ENCODE results near the gene ZNF324.

The ZNF324 gene

GRCh38 chr19:58515259-58515658 lies 48.4 kb downstream of the ZNF324 start:
- no peak for TF ChIP-seq FOXM1 (IDR thresholded peaks at IDR 0.05; ENCODE audit: borderline replicate concordance, low read depth)
- TF ChIP-seq TCF12 (IDR thresholded peaks at IDR 0.05; ENCODE audit: low read depth), result no peak
- no peak for TF ChIP-seq CEBPB (IDR thresholded peaks at IDR 0.05)
- TF ChIP-seq EP300 (IDR thresholded peaks at IDR 0.05; ENCODE audit: borderline replicate concordance), result no peak
- TF ChIP-seq TEAD4 (IDR thresholded peaks at IDR 0.05), result no peak
- no peak for TF ChIP-seq REST (IDR thresholded peaks at IDR 0.05; ENCODE audit: low read depth)
- TF ChIP-seq EGR1 (IDR thresholded peaks at IDR 0.05), result no peak
- TF ChIP-seq RAD21 (IDR thresholded peaks at IDR 0.05; ENCODE audit: low read depth), result no peak
- no peak for TF ChIP-seq NFIC (IDR thresholded peaks at IDR 0.05)
- no peak for TF ChIP-seq YY1 (IDR thresholded peaks at IDR 0.05; ENCODE audit: low read depth)
- no peak for TF ChIP-seq MAX (IDR thresholded peaks at IDR 0.05)
- TF ChIP-seq USF1 (IDR thresholded peaks at IDR 0.05), result no peak
- no peak for TF ChIP-seq TAF1 (IDR thresholded peaks at IDR 0.05; ENCODE audit: low read depth)

- TF ChIP-seq USF1 (IDR thresholded peaks at IDR 0.05) (no peak), MAX (IDR thresholded peaks at IDR 0.05) (no peak), TAF1 (IDR thresholded peaks at IDR 0.05; ENCODE audit: low read depth) (no peak), EP300 (IDR thresholded peaks at IDR 0.05; ENCODE audit: borderline replicate concordance) (no peak), NFIC (IDR thresholded peaks at IDR 0.05) (no peak), EGR1 (IDR thresholded peaks at IDR 0.05) (no peak), YY1 (IDR thresholded peaks at IDR 0.05; ENCODE audit: low read depth) (no peak), TEAD4 (IDR thresholded peaks at IDR 0.05) (no peak), REST (IDR thresholded peaks at IDR 0.05; ENCODE audit: low read depth) (no peak), RAD21 (IDR thresholded peaks at IDR 0.05; ENCODE audit: low read depth) (no peak), CEBPB (IDR thresholded peaks at IDR 0.05) (no peak), TCF12 (IDR thresholded peaks at IDR 0.05; ENCODE audit: low read depth) (no peak), FOXM1 (IDR thresholded peaks at IDR 0.05; ENCODE audit: borderline replicate concordance, low read depth) (no peak), ZBTB7A (IDR thresholded peaks at IDR 0.05; ENCODE audit: low read depth) (no peak), CREB1 (IDR thresholded peaks at IDR 0.05; ENCODE audit: low read depth) (no peak)
These were observed 49.5 kb downstream of the ZNF324 start for GRCh38 chr19:58516246-58516836.

GRCh38 chr19:58516964-58517833 lies 50.3 kb downstream of the ZNF324 start:
- TF ChIP-seq FOXM1 (IDR thresholded peaks at IDR 0.05; ENCODE audit: borderline replicate concordance, low read depth), result no peak
- no peak for TF ChIP-seq RAD21 (IDR thresholded peaks at IDR 0.05; ENCODE audit: low read depth)
- TF ChIP-seq YY1 (IDR thresholded peaks at IDR 0.05; ENCODE audit: low read depth), result no peak
- no peak for TF ChIP-seq REST (IDR thresholded peaks at IDR 0.05; ENCODE audit: low read depth)
- no peak for TF ChIP-seq MAX (IDR thresholded peaks at IDR 0.05)
- TF ChIP-seq NFIC (IDR thresholded peaks at IDR 0.05), result no peak
- no peak for TF ChIP-seq EGR1 (IDR thresholded peaks at IDR 0.05)
- no peak for TF ChIP-seq CEBPB (IDR thresholded peaks at IDR 0.05)
- TF ChIP-seq TAF1 (IDR thresholded peaks at IDR 0.05; ENCODE audit: low read depth), result no peak
- no peak for TF ChIP-seq USF1 (IDR thresholded peaks at IDR 0.05)

Data from Ishikawa (cell line).